ENCODE results near the gene NTF3. TPM values are rescaled to one million over a fixed set of nuclear protein-coding genes. Genes with fewer than 3 reads are reported as not detected.

Gene NTF3
- total and polyA plus RNA-seq, 2 of the 8 experiments (the other 6 are each of a cell fraction or from before 2014, with no cell fraction given): 1.4 to 2.3 TPM

GRCh38 chr12:5437589-5437988 lies 5.7 kb downstream of the NTF3 start:
- Histone ChIP-seq H3K4me1 (replicated peaks in 1 of 4; ENCODE audit: control insufficient read depth in 3 of 4, insufficient read depth in 4 of 4, low read length in 3 of 4) (peaks cover 6 to 22% (median 13%) of the 10 kb centered on the region in 4 experiments), H4K5ac (ENCODE audit: insufficient read length, low read depth, low read length) (no peak overlapping the region), H3K9ac (replicated peaks in 1 of 4; ENCODE audit: extremely low read depth in 1 of 4, low read depth in 3 of 4, low read length in 3 of 4) (no peak overlapping the region), H3K4me2 (ENCODE audit: insufficient read depth in 1 of 2, low read depth in 2 of 2, low read length in 2 of 2) (no peak overlapping the region), H2BK12ac (ENCODE audit: low read depth, low read length) (no peak overlapping the region), H2BK15ac (ENCODE audit: low read length) (no peak overlapping the region), H3K14ac (ENCODE audit: insufficient read length) (no peak overlapping the region), H4K20me1 (replicated peaks in 1 of 2; ENCODE audit: control insufficient read depth in 1 of 2, insufficient read depth in 2 of 2, low read length in 2 of 2) (peaks cover 6 to 10% of the 10 kb centered on the region in 2 experiments), H3K56ac (replicated peaks; ENCODE audit: insufficient read length, low read depth, low read length) (no peak overlapping the region), H4K91ac (replicated peaks; ENCODE audit: insufficient read length, low read length) (no peak overlapping the region), H2BK120ac (replicated peaks; ENCODE audit: low read depth, low read length) (no peak overlapping the region), H3K27me3 (replicated peaks in 1 of 4; ENCODE audit: control insufficient read depth in 3 of 4, extremely low read depth in 1 of 4, insufficient read depth in 3 of 4, low read length in 3 of 4) (peaks cover 27 to 39% (median 36%) of the 10 kb centered on the region in 4 experiments), H2AK5ac (ENCODE audit: low read depth, low read length) (no peak overlapping the region), H2BK5ac (ENCODE audit: low read depth, low read length) (no peak overlapping the region), H3K79me1 (ENCODE audit: low read depth, low read length) (0 out of 2 replicates have a peak, but pooled peaks cover 2% of the 10 kb centered on the region), H3K23me2 (ENCODE audit: low read depth, low read length) (peaks cover 14% of the 10 kb centered on the region; the same call in 1 of the 2 replicates), H3K36me3 (ENCODE audit: control insufficient read depth in 2 of 4, insufficient read depth in 4 of 4, low read length in 3 of 4) (no peaks in the 10 kb centered on the region), H2BK20ac (ENCODE audit: low read length) (no peak overlapping the region), H3K9me3 (ENCODE audit: insufficient read depth in 2 of 2, low read depth in 1 of 2, low read length in 1 of 2) (no peaks in the 10 kb centered on the region; a peak in 1 of 4 replicates), H3K4ac (replicated peaks; ENCODE audit: insufficient read length, low read depth, low read length) (no peak overlapping the region), H4K8ac (ENCODE audit: extremely low read depth, insufficient read depth, low read length) (no peak overlapping the region), H3K79me2 (ENCODE audit: control insufficient read depth in 1 of 2, insufficient read depth in 2 of 2, low read length in 2 of 2) (no peaks in the 10 kb centered on the region), H3K27ac (ENCODE audit: low read depth, low read length) (no peak overlapping the region), H3K4me3 (ENCODE audit: extremely low read depth in 1 of 4, insufficient read depth in 2 of 4, low read depth in 3 of 4, low read length in 4 of 4) (no peak overlapping the region), H3K18ac (ENCODE audit: extremely low read depth, low read length) (no peak overlapping the region), H3K23ac (ENCODE audit: insufficient read length) (no peak overlapping the region), H2AFZ (ENCODE audit: low read length) (no peak overlapping the region)
- FAIRE-seq (no peak), DNase-seq (ENCODE audit: low read depth in 1 of 2, low spot score in 2 of 2) (no peak)
- CTCF ChIA-PET (ENCODE audit: partially characterized antibody): interaction anchor here (1.2 to 8.4 kb wide), 7 partner anchors 7 to 364 kb away, joined by 3 to 108 read pairs (median 4); partner anchors contain the start of gene NTF3
- TF ChIP-seq SRF (IDR thresholded peaks at IDR 0.05; ENCODE audit: low read depth, low read length) (no peak), KDM1A (IDR thresholded peaks at IDR 0.05; ENCODE audit: borderline replicate concordance, low read length) (no peak), HDAC6 (IDR thresholded peaks at IDR 0.05; ENCODE audit: low read depth, low read length) (no peak)
- 88% methylated on average over 11 of the region's 11 CpGs; no CpG with 5 or more reads in 1 of the 2 experiments for whole genome bisulfite sequencing, 2 experiments (ENCODE audit: extremely low coverage in 1 of 2, insufficient coverage in 1 of 2, insufficient read length in 1 of 2, insufficient replicate concordance in 2 of 2, low coverage in 1 of 2, low lambda C conversion rate in 2 of 2, missing lambda C conversion rate in 1 of 2)
- POLR2A ChIA-PET (ENCODE audit: partially characterized antibody): no interaction called here
